H9 (cell line): Measurements from ENCODE around the gene CFAP77. TPM values are rescaled to one million over a fixed set of nuclear protein-coding genes. Genes with fewer than 3 reads are reported as not detected.

Source experiments
- DNase-seq: peaks from one replicate; pipeline ENCODE4 v3.0.0-alpha.2; 2017
- H2AFZ ChIP-seq: one replicate; pipeline ENCODE4 v1.6.1; 2013; ENCODE audit warnings: mild to moderate bottlenecking, low read length, control low read depth, moderate library complexity
- H2AK5ac ChIP-seq: 2 replicates; pipeline ENCODE4 v1.6.1; 2013; ENCODE audit warnings: low read length, control low read depth, mixed read lengths; ENCODE audit not compliant: insufficient read length
- H2BK120ac ChIP-seq: one replicate; pipeline ENCODE4 v1.6.1; 2013; ENCODE audit warnings: low read depth, mild to moderate bottlenecking, low read length, control low read depth, inconsistent platforms; ENCODE audit not compliant: poor library complexity, severe bottlenecking
- H2BK12ac ChIP-seq: 2 replicates; pipeline ENCODE4 v1.6.1; 2013; ENCODE audit warnings: low read length, control low read depth, mixed read lengths, low read depth; ENCODE audit not compliant: insufficient read length
- H2BK15ac ChIP-seq: 2 replicates; pipeline ENCODE4 v1.6.1; 2013; ENCODE audit warnings: low read depth, low read length, control low read depth
- H2BK20ac ChIP-seq: one replicate; pipeline ENCODE4 v1.6.1; 2013; ENCODE audit warnings: low read depth, mild to moderate bottlenecking, low read length, control low read depth, inconsistent platforms; ENCODE audit not compliant: poor library complexity, severe bottlenecking
- H2BK5ac ChIP-seq: 2 replicates; pipeline ENCODE4 v1.6.1; 2013; ENCODE audit warnings: low read length, control low read depth, mixed read lengths; ENCODE audit not compliant: insufficient read length
- H3K14ac ChIP-seq: 2 replicates; pipeline ENCODE4 v1.6.1; 2013; ENCODE audit warnings: low read length, control low read depth; ENCODE audit not compliant: insufficient read depth
- H3K18ac ChIP-seq: 2 replicates; pipeline ENCODE4 v1.6.1; 2013; ENCODE audit warnings: low read depth, mild to moderate bottlenecking, mixed read lengths, low read length, control low read depth; ENCODE audit not compliant: insufficient read length
- H3K23ac ChIP-seq: 2 replicates; pipeline ENCODE4 v1.6.1; 2013; ENCODE audit warnings: low read length, control low read depth, mixed read lengths, low read depth; ENCODE audit not compliant: insufficient read length
- H3K23me2 ChIP-seq: 2 replicates; pipeline ENCODE4 v1.6.1; 2013; ENCODE audit warnings: low read depth, mild to moderate bottlenecking, mixed read lengths, low read length, control low read depth; ENCODE audit not compliant: insufficient read length, poor library complexity, severe bottlenecking
- H3K27ac ChIP-seq: 2 replicates; pipeline ENCODE4 v1.5.1; 2013; ENCODE audit warnings: low read length, control low read depth, mixed read lengths, low read depth; ENCODE audit not compliant: insufficient read length
- H3K27me3 ChIP-seq: 2 replicates; pipeline ENCODE4 v1.6.1; 2013; ENCODE audit warnings: low read length, control low read depth, inconsistent platforms; ENCODE audit not compliant: insufficient read depth
- H3K4ac ChIP-seq: 2 replicates; pipeline ENCODE4 v1.6.1; 2013; ENCODE audit warnings: low read depth, mild to moderate bottlenecking, control low read depth, inconsistent platforms, low read length, moderate library complexity
- H3K4me1 ChIP-seq: 2 replicates; pipeline ENCODE4 v1.6.1; 2013; ENCODE audit warnings: low read length, control low read depth, inconsistent platforms; ENCODE audit not compliant: insufficient read depth
- H3K4me2 ChIP-seq: 2 replicates; pipeline ENCODE4 v1.6.1; 2013; ENCODE audit warnings: low read length, control low read depth, mixed read lengths; ENCODE audit not compliant: insufficient read length, insufficient read depth
- H3K56ac ChIP-seq: 2 replicates; pipeline ENCODE4 v1.6.1; 2013; ENCODE audit warnings: low read depth, mild to moderate bottlenecking, mixed read lengths, low read length, control low read depth; ENCODE audit not compliant: insufficient read length
- H3K79me1 ChIP-seq: 2 replicates; pipeline ENCODE4 v1.6.1; 2013; ENCODE audit warnings: low read depth, mild to moderate bottlenecking, moderate library complexity, low read length, control low read depth, inconsistent platforms; ENCODE audit not compliant: insufficient read depth, poor library complexity, severe bottlenecking
- H3K79me2 ChIP-seq: 2 replicates; pipeline ENCODE4 v1.6.1; 2013; ENCODE audit warnings: low read length, control low read depth, inconsistent platforms; ENCODE audit not compliant: insufficient read depth
- H3K9ac ChIP-seq: 2 replicates; pipeline ENCODE4 v1.6.1; 2013; ENCODE audit warnings: low read length, control low read depth, mixed read lengths; ENCODE audit not compliant: insufficient read length; ENCODE audit errors: extremely low read depth
- H3K9me3 ChIP-seq: one replicate; pipeline ENCODE4 v1.6.1; 2013; ENCODE audit warnings: low read depth, low read length, inconsistent platforms; ENCODE audit not compliant: control insufficient read depth
- H3T11ph ChIP-seq: one replicate; pipeline ENCODE4 v1.6.1; 2013; ENCODE audit warnings: mild to moderate bottlenecking, low read length, control low read depth, inconsistent platforms
- H4K20me1 ChIP-seq: one replicate; pipeline ENCODE4 v1.6.1; 2013; ENCODE audit not compliant: control insufficient read depth, insufficient read length, insufficient read depth
- H4K5ac ChIP-seq: 2 replicates; pipeline ENCODE4 v1.6.1; 2013; ENCODE audit warnings: low read depth, mild to moderate bottlenecking, mixed read lengths, low read length, control low read depth; ENCODE audit not compliant: insufficient read length
- H4K8ac ChIP-seq: replicated peaks from 2 replicates; pipeline ENCODE4 v1.6.1; 2013; ENCODE audit warnings: low read length, control low read depth, mixed read lengths, low read depth; ENCODE audit not compliant: insufficient read length
- H4K91ac ChIP-seq: 2 replicates; pipeline ENCODE4 v1.6.1; 2013; ENCODE audit warnings: low read depth, mild to moderate bottlenecking, moderate library complexity, mixed read lengths, low read length, control low read depth; ENCODE audit not compliant: insufficient read length
- H3K27ac Mint-ChIP-seq, 3 experiments: 2 replicates in 2 of 3; 3 replicates in 1 of 3; pipeline ENCODE4 v1.8.0; 2020 to 2021; ENCODE audit warnings: mixed read lengths in 3 of 3, mild to moderate bottlenecking in 1 of 3, moderate library complexity in 1 of 3
- H3K27me3 Mint-ChIP-seq: 2 replicates; pipeline ENCODE4 v1.8.0; 2021; ENCODE audit warnings: low read depth, mild to moderate bottlenecking, moderate library complexity, mixed read lengths
- H3K36me3 Mint-ChIP-seq, 3 experiments: 2 replicates in 2 of 3; 3 replicates in 1 of 3; pipeline ENCODE4 v1.8.0; 2020 to 2021; ENCODE audit warnings: low read depth in 3 of 3, mixed read lengths in 3 of 3; ENCODE audit not compliant: insufficient read depth in 1 of 3
- H3K4me1 Mint-ChIP-seq, 2 experiments: 2 replicates each; pipeline ENCODE4 v1.8.0; 2020; ENCODE audit warnings: mixed read lengths in 2 of 2
- H3K4me3 Mint-ChIP-seq, 2 experiments: 2 replicates in 1 of 2; 3 replicates in 1 of 2; pipeline ENCODE4 v1.8.0; 2020 to 2021; ENCODE audit warnings: mild to moderate bottlenecking in 2 of 2, mixed read lengths in 2 of 2, moderate library complexity in 1 of 2
- H3K9me3 Mint-ChIP-seq, 2 experiments: 2 replicates in 1 of 2; 3 replicates in 1 of 2; pipeline ENCODE4 v1.8.0; 2020; ENCODE audit warnings: mild to moderate bottlenecking in 2 of 2, mixed read lengths in 2 of 2, moderate library complexity in 1 of 2
- CTCF ChIP-seq: fragments of 200-600 bp; sonication (generic); conservative IDR thresholded peaks from 3 replicates; pipeline ENCODE4 v1.8.0; 2021; ENCODE audit warnings: antibody characterized with exemption, mild to moderate bottlenecking
- WGBS: extraction: QIAGEN DNeasy Blood & Tissue Kit; methylation state at CpG from one replicate; pipeline ENCODE4 v1.1.7; 2013; ENCODE audit warnings: missing lambda C conversion rate, low lambda C conversion rate, mixed read lengths; ENCODE audit not compliant: insufficient read length; ENCODE audit errors: extremely low coverage; 5-methylcytosine and 5-hydroxymethylcytosine counted together
- total RNA-seq: library from RNA; stranded (reverse); gene quantifications from 2 replicates; pipeline ENCODE4 v1.2.1, GENCODE V29; 2021

CFAP77 gene
- total RNA-seq, 1 experiment from 2014 or later = 0.72 TPM

DNA sequence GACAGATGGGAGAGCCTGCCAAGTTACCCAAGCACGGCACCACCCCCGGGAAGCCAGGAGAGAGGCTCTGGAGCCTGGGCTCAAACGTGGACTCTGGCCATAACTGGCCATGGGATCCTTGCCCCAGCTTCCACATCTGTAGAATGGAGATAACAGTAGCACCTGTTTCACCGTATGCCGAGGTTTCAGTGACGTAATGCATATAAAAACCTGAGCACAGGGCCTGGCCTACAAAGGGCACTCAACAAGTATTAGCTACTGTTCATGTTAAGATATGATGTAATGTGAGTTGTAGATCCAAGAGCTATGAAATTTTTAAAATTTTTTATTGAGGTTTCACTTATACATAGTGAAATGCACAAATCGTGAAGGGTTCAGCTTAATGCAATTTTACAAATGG, 90.2 kb downstream of the CFAP77 start:
- H3K9ac ChIP-seq = no peak overlapping the region
- no peak overlapping the region for H3K4me2 ChIP-seq
- no peaks in the 10 kb centered on the region for H3K27me3 ChIP-seq
- H2BK120ac ChIP-seq = no peak overlapping the region
- no peak overlapping the region for H4K91ac ChIP-seq
- TF ChIP-seq CTCF = no peak
- no peak overlapping the region for H3K18ac ChIP-seq
- Mint-ChIP-seq H3K27ac (no peak overlapping the region; a peak in 1 of 7 replicates), H3K4me1 (peaks cover 15 to 28% of the 10 kb centered on the region in 2 experiments), H3K27me3 (peaks cover 2% of the 10 kb centered on the region), H3K36me3 (no peaks in the 10 kb centered on the region), H3K4me3 (no peak overlapping the region), H3K9me3 (no peaks in the 10 kb centered on the region)
- H4K20me1 ChIP-seq = no peaks in the 10 kb centered on the region
- H2AK5ac ChIP-seq = no peak overlapping the region
- no peak overlapping the region for H2BK12ac ChIP-seq
- H3K4me1 ChIP-seq = no peaks in the 10 kb centered on the region
- no peak overlapping the region for H4K5ac ChIP-seq
- H3T11ph ChIP-seq = no peak overlapping the region
- H2AFZ ChIP-seq = no peak overlapping the region
- no peak for DNase-seq
- H3K9me3 ChIP-seq = no peaks in the 10 kb centered on the region
- no peak overlapping the region for H3K23ac ChIP-seq
- H3K79me1 ChIP-seq = no peaks in the 10 kb centered on the region
- H2BK20ac ChIP-seq = no peak overlapping the region
- no peak overlapping the region for H2BK5ac ChIP-seq
- H3K4ac ChIP-seq = no peak overlapping the region
- H3K56ac ChIP-seq = no peak overlapping the region
- H3K79me2 ChIP-seq = no peaks in the 10 kb centered on the region
- no peak overlapping the region for H4K8ac ChIP-seq
- no CpG with 5 or more reads among the region's 7 CpGs for WGBS
- H3K27ac ChIP-seq = no peak overlapping the region
- H2BK15ac ChIP-seq = no peak overlapping the region
- no peak overlapping the region for H3K14ac ChIP-seq
- no peaks in the 10 kb centered on the region for H3K23me2 ChIP-seq
